OCI-LY7 (cell line): ENCODE results near the gene SNX24. TPM values are rescaled to one million over a fixed set of nuclear protein-coding genes. Genes with fewer than 3 reads are reported as not detected.
"Not testable (repeated sequence)": the region's sequence is repeated elsewhere in the genome, so short reads cannot be mapped to it uniquely, and the experiment has no call there.

Experiments
- BruUV-seq: library from RNA; stranded (reverse); fragments of 400-500 nt; replicated peaks from 2 replicates; lab custom pipeline; 2021; lab: Mats Ljungman, UMichigan
- CTCF ChIA-PET: fragments of 300-600 bp; sonication (Branson Sonifier 250); formaldehyde crosslinking; loops from one replicate; lab custom pipeline; 2022; ENCODE audit warnings: antibody characterized with exemption; ENCODE audit not compliant: unreplicated experiment; lab: Charles Lee
- POLR2A ChIA-PET: fragments of 300-600 bp; sonication (Branson Sonifier 250); formaldehyde crosslinking; loops from one replicate; lab custom pipeline; 2022; ENCODE audit warnings: antibody characterized with exemption; lab: Charles Lee
- DNase-seq: peaks from one replicate; pipeline ENCODE4 v3.0.0-alpha.2; 2015; ENCODE audit warnings: low spot score
- H2AFZ ChIP-seq: fragments of 200-600 bp; sonication (generic), shearing (Covaris generic); 2 replicates; pipeline ENCODE4 v1.6.1; 2014; ENCODE audit warnings: mild to moderate bottlenecking, antibody characterized with exemption, low read length, moderate library complexity
- H3K27ac ChIP-seq: fragments of 200-600 bp; sonication (generic); 2 replicates; pipeline ENCODE4 v1.5.1; 2014; ENCODE audit warnings: mixed run types, low read depth, mild to moderate bottlenecking, moderate library complexity, low read length, inconsistent platforms; ENCODE audit not compliant: poor library complexity, severe bottlenecking
- H3K36me3 ChIP-seq: fragments of 200-600 bp; sonication (generic); 2 replicates; pipeline ENCODE4 v1.6.1; 2014; ENCODE audit warnings: mild to moderate bottlenecking, antibody characterized with exemption, low read length, moderate library complexity, mixed read lengths; ENCODE audit not compliant: insufficient read depth
- H3K4me1 ChIP-seq: fragments of 200-600 bp; sonication (generic); 2 replicates; pipeline ENCODE4 v1.5.1; 2014; ENCODE audit warnings: mild to moderate bottlenecking, low read length; ENCODE audit not compliant: insufficient read depth, poor library complexity, severe bottlenecking
- H3K4me2 ChIP-seq: fragments of 200-600 bp; sonication (generic); 2 replicates; pipeline ENCODE4 v1.6.1; 2014; ENCODE audit warnings: mild to moderate bottlenecking, low read length
- H3K4me3 ChIP-seq: fragments of 200-600 bp; sonication (generic); 2 replicates; pipeline ENCODE4 v1.5.1; 2014; ENCODE audit warnings: mild to moderate bottlenecking, low read depth, low read length; ENCODE audit not compliant: poor library complexity, severe bottlenecking
- H3K79me2 ChIP-seq: fragments of 200-600 bp; sonication (generic); 2 replicates; pipeline ENCODE4 v1.6.1; 2016; ENCODE audit warnings: low read depth, mild to moderate bottlenecking, low read length, moderate library complexity, mixed read lengths; ENCODE audit not compliant: insufficient read depth
- H3K9me2 ChIP-seq: fragments of 200-600 bp; sonication (generic); 2 replicates; pipeline ENCODE4 v1.6.1; 2016; ENCODE audit warnings: mild to moderate bottlenecking, low read length, mixed read lengths; ENCODE audit not compliant: insufficient read depth
- H3K9me3 ChIP-seq: fragments of 200-600 bp; sonication (generic); 2 replicates; pipeline ENCODE4 v1.6.1; 2014; ENCODE audit warnings: mild to moderate bottlenecking, mixed run types, low read length, mixed read lengths
- H4K20me1 ChIP-seq: fragments of 200-600 bp; sonication (generic); 2 replicates; pipeline ENCODE4 v1.6.1; 2014; ENCODE audit warnings: mild to moderate bottlenecking, antibody characterized with exemption, low read length, moderate library complexity, mixed read lengths; ENCODE audit not compliant: insufficient read depth
- EZH2phosphoT487 ChIP-seq: fragments of 200-600 bp; sonication (generic); IDR thresholded peaks from 2 replicates; pipeline ENCODE4 v1.6.1; 2018; ENCODE audit warnings: low read depth, borderline replicate concordance, mild to moderate bottlenecking, mixed run types, antibody characterized with exemption, low read length, moderate library complexity, mixed read lengths
- intact Hi-C: fragments of 100-400 bp; cut with micrococcal nuclease; formaldehyde crosslinking; loops from one replicate; pipeline ENCODE4 v1.10.0; 2022; ENCODE audit not compliant: unreplicated experiment
- total RNA-seq, 2 experiments: library from RNA; depleted of rRNA in 1 of 2; stranded (reverse); fragments of >200 nt in 1 of 2; shearing (Covaris generic) in 1 of 2; gene quantifications; 2 replicates each; pipeline ENCODE4 v1.2.3, GENCODE V29; 2014 to 2022
- TF ChIP-seq, protein P1 (sequence below): fragments of 200-600 bp; sonication (generic); conservative IDR thresholded peaks from 2 replicates; pipeline ENCODE4 v1.5.1; 2014; ENCODE audit warnings: mild to moderate bottlenecking, antibody characterized with exemption, low read length, moderate library complexity, mixed read lengths

The SNX24 gene
- total RNA-seq, 2 experiments from 2014 or later, result 6.9 to 14.5 TPM

DNA sequence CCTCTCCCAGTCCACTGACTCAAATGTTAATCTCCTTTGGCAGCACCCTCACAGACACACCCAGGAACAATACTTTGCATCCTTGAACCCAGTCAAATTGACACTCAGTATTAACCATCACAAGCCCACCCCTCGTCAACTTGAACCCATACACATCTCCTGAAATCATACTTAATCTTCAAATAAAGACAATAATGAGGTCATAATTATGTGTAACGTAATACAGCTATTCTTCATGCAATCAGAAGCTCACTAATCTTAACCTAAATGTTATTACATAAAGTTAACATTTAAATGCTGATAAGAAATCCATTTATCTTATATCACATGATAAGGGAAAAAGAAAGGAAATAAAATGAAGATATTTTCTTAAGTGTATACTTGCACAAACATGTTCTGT is 125.9 kb downstream of the SNX24 start:
- no peaks in the 10 kb centered on the region for H3K9me3 ChIP-seq
- no TSS peak for BruUV-seq
- H3K9me2 ChIP-seq, result no peaks in the 10 kb centered on the region
- no peaks in the 10 kb centered on the region for H3K36me3 ChIP-seq
- no peak overlapping the region for H2AFZ ChIP-seq
- POLR2A ChIA-PET, result no interaction called here
- CTCF ChIA-PET, result interaction anchor here (0.6 kb wide), 1 partner anchor 439 kb away, joined by 3 read pairs; no protein-coding TSS in a partner anchor
- DNase-seq, result no peak
- H3K4me3 ChIP-seq, result no peak overlapping the region
- no peak overlapping the region for H3K27ac ChIP-seq
- TF ChIP-seq, protein P1, sequence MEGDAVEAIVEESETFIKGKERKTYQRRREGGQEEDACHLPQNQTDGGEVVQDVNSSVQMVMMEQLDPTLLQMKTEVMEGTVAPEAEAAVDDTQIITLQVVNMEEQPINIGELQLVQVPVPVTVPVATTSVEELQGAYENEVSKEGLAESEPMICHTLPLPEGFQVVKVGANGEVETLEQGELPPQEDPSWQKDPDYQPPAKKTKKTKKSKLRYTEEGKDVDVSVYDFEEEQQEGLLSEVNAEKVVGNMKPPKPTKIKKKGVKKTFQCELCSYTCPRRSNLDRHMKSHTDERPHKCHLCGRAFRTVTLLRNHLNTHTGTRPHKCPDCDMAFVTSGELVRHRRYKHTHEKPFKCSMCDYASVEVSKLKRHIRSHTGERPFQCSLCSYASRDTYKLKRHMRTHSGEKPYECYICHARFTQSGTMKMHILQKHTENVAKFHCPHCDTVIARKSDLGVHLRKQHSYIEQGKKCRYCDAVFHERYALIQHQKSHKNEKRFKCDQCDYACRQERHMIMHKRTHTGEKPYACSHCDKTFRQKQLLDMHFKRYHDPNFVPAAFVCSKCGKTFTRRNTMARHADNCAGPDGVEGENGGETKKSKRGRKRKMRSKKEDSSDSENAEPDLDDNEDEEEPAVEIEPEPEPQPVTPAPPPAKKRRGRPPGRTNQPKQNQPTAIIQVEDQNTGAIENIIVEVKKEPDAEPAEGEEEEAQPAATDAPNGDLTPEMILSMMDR, result no peak
- no peak for TF ChIP-seq EZH2phosphoT487
- no peaks in the 10 kb centered on the region for H3K79me2 ChIP-seq
- no peak overlapping the region for H3K4me2 ChIP-seq
- intact Hi-C loops, result no loop called here
- no peaks in the 10 kb centered on the region for H3K4me1 ChIP-seq
- no peaks in the 10 kb centered on the region for H4K20me1 ChIP-seq

DNA sequence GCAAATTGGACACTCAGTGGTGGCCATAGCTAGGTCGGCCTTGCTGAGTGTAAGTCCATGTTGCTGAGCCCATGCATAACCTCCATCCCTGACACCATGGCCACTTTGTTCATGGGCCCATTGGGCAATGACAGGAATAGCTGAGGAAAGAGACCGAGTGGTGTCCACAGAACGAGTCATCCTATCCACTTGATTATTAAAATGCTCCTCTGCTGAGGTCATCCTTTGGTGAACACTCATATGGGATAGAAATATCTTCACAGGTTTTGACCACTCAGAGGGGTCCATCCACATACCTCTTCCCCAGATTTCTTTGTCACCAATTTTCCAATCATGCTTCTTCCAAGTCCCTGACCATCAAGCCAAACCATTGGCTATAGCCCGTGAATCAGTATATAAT is 127.5 kb downstream of the SNX24 start:
- Histone ChIP-seq H3K27ac (no peak overlapping the region), H3K4me3 (no peak overlapping the region), H4K20me1 (no peaks in the 10 kb centered on the region), H3K9me2 (no peaks in the 10 kb centered on the region), H3K36me3 (no peaks in the 10 kb centered on the region), H3K4me2 (no peak overlapping the region), H2AFZ (no peak overlapping the region), H3K9me3 (no peaks in the 10 kb centered on the region), H3K4me1 (no peaks in the 10 kb centered on the region), H3K79me2 (no peaks in the 10 kb centered on the region)
- ChIA-PET CTCF (no interaction called here), POLR2A (no interaction called here)
- no TSS peak for BruUV-seq
- TF ChIP-seq, protein P1, result no peak
- TF ChIP-seq EZH2phosphoT487, result no peak
- intact Hi-C loops, result no loop called here
- no peak for DNase-seq

DNA sequence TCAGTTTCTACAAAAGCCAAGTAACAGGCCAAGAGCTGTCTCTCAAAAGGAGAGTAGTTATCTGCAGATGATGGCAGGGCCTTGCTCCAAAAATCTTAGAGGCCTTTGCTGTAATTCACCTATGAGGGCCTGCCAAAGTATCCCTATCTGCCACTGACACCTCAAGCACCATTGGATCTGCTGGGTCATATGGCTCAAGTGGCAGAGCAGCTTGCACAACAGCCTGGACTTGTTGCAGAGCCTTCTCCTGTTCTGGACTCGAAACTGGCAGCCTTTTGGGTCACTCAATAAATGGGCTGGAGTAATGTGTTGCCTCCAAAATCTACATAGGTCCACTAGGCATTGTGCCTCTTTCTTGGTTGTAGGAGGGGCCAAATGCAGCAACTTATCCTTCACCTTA is 128.3 kb downstream of the SNX24 start:
- CTCF ChIA-PET, DNase-seq, H4K20me1 ChIP-seq, H2AFZ ChIP-seq, H3K79me2 ChIP-seq, intact Hi-C loops, H3K27ac ChIP-seq, H3K4me3 ChIP-seq, H3K9me3 ChIP-seq, H3K9me2 ChIP-seq, BruUV-seq, H3K4me2 ChIP-seq, H3K36me3 ChIP-seq, POLR2A ChIA-PET, H3K4me1 ChIP-seq: not testable (repeated sequence)

DNA sequence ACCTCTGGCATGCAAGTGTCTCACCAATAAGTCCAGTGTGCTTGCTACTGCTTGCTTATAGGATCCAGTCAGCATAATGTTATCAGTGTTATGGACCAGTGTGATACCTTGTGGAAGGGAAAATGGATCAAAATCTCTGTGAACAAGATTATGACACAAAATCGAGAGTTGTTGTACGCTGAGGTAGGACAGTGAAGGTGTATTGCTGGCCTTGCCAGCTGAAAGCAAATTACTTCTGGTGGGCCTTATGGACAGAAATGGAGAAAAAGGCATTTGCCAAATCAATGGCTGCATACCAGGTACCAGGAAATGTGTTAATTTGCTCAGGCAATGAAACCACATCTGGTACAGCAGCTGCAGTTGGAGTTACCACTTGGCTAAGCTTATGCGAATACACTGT is 128.8 kb downstream of the SNX24 start:
- H2AFZ ChIP-seq, POLR2A ChIA-PET, H3K9me3 ChIP-seq, CTCF ChIA-PET, H4K20me1 ChIP-seq, intact Hi-C loops, BruUV-seq, H3K9me2 ChIP-seq, H3K4me3 ChIP-seq, DNase-seq, H3K4me1 ChIP-seq, H3K79me2 ChIP-seq, H3K36me3 ChIP-seq, H3K4me2 ChIP-seq, H3K27ac ChIP-seq: not testable (repeated sequence)
